ENCODE measurements around the gene MARCKS.

The MARCKS gene

GRCh38 chr6:113856625-113857555, at the start of gene MARCKS:
Gene MARCKS (plus strand): TSS chr6:113857345. CDS start chr6:113857746, 401 bp downstream.
- DNase-seq = peak; percentile 64
- no peak for ATAC-seq

- no peak for DNase-seq
- ATAC-seq = no peak
Observed at GRCh38 chr6:113809826-113810225, 47.3 kb upstream of the MARCKS start.

- no peak for ATAC-seq
- no peak for DNase-seq
Observed at GRCh38 chr6:113813142-113813541, 44.0 kb upstream of the MARCKS start.

- no peak for ATAC-seq
- DNase-seq = no peak
Observed at GRCh38 chr6:113818578-113818977, 38.6 kb upstream of the MARCKS start.

- DNase-seq = no peak
- ATAC-seq = no peak
Observed at GRCh38 chr6:113819169-113819830, 37.8 kb upstream of the MARCKS start.

GRCh38 chr6:113820761-113821160, 36.4 kb upstream of the MARCKS start:
- ATAC-seq = no peak
- no peak for DNase-seq

- ATAC-seq = no peak
- DNase-seq = no peak
Observed at GRCh38 chr6:113821445-113821844, 35.7 kb upstream of the MARCKS start.

GRCh38 chr6:113823916-113824315, 33.2 kb upstream of the MARCKS start:
- no peak for DNase-seq

GRCh38 chr6:113824411-113824810, 32.7 kb upstream of the MARCKS start:
- ATAC-seq = no peak
- no peak for DNase-seq

More at GRCh38 chr6:113823916-113824315, 33.2 kb upstream of the MARCKS start:
- no peak for ATAC-seq

GRCh38 chr6:113824866-113825265, 32.3 kb upstream of the MARCKS start:
- no peak for ATAC-seq

GRCh38 chr6:113825781-113826180, 31.4 kb upstream of the MARCKS start:
- no peak for DNase-seq
- ATAC-seq = no peak

More at GRCh38 chr6:113824866-113825265, 32.3 kb upstream of the MARCKS start:
- DNase-seq = no peak

GRCh38 chr6:113828984-113829695, 28.0 kb upstream of the MARCKS start:
- no peak for ATAC-seq

GRCh38 chr6:113829696-113830045, 27.5 kb upstream of the MARCKS start:
- no peak for ATAC-seq
- DNase-seq = no peak

More at GRCh38 chr6:113828984-113829695, 28.0 kb upstream of the MARCKS start:
- no peak for DNase-seq

- no peak for ATAC-seq
- no peak for DNase-seq
Observed at GRCh38 chr6:113830140-113830539, 27.0 kb upstream of the MARCKS start.

GRCh38 chr6:113833537-113833936, 23.6 kb upstream of the MARCKS start:
- DNase-seq (no peak), ATAC-seq (no peak)

GRCh38 chr6:113837170-113837569, 20.0 kb upstream of the MARCKS start:
- ATAC-seq = no peak
- DNase-seq = no peak

GRCh38 chr6:113842165-113842564, 15.0 kb upstream of the MARCKS start:
- no peak for ATAC-seq
- DNase-seq = no peak

GRCh38 chr6:113843500-113844073, 13.6 kb upstream of the MARCKS start:
- DNase-seq = no peak
- ATAC-seq = no peak

GRCh38 chr6:113846577-113846976, 10.6 kb upstream of the MARCKS start:
- ATAC-seq (no peak), DNase-seq (no peak)

GRCh38 chr6:113847447-113847846, 9.7 kb upstream of the MARCKS start:
- no peak for DNase-seq
- ATAC-seq = no peak

- DNase-seq = no peak
- ATAC-seq = no peak
Observed at GRCh38 chr6:113848280-113848679, 8.9 kb upstream of the MARCKS start.

GRCh38 chr6:113848811-113849210, 8.3 kb upstream of the MARCKS start:
- DNase-seq = no peak
- no peak for ATAC-seq
